Endodermal cell (in vitro differentiated cells): ENCODE measurements around the gene SOST. TPM values are rescaled to one million over a fixed set of nuclear protein-coding genes. Genes with fewer than 3 reads are reported as not detected.

Experiments
- DNase-seq: peaks from one replicate; pipeline ENCODE4 v3.0.0-alpha.2; 2017
- H3K27ac ChIP-seq: 2 replicates; pipeline ENCODE4 v1.5.1; 2013; ENCODE audit warnings: mild to moderate bottlenecking, low read depth, low read length, moderate library complexity
- H3K27me3 ChIP-seq: 2 replicates; pipeline ENCODE4 v1.6.1; 2013; ENCODE audit warnings: mild to moderate bottlenecking, low read length, moderate library complexity; ENCODE audit not compliant: insufficient read depth, control insufficient read depth, poor library complexity, severe bottlenecking
- H3K36me3 ChIP-seq: 2 replicates; pipeline ENCODE4 v1.7.0; 2013; ENCODE audit warnings: mild to moderate bottlenecking, low read length, moderate library complexity; ENCODE audit not compliant: control insufficient read depth, insufficient read depth
- H3K4me1 ChIP-seq: one replicate; pipeline ENCODE4 v1.7.0; 2013; ENCODE audit warnings: low read length; ENCODE audit not compliant: control insufficient read depth, insufficient read depth
- H3K4me3 ChIP-seq: 2 replicates; pipeline ENCODE4 v1.5.1; 2013; ENCODE audit warnings: mild to moderate bottlenecking, low read length, moderate library complexity
- H3K9ac ChIP-seq: 2 replicates; pipeline ENCODE4 v1.6.1; 2013; ENCODE audit warnings: mild to moderate bottlenecking, low read length, moderate library complexity; ENCODE audit not compliant: poor library complexity, severe bottlenecking; ENCODE audit errors: extremely low read depth
- H3K9me3 ChIP-seq: 2 replicates; pipeline ENCODE4 v1.6.1; 2013; ENCODE audit warnings: mild to moderate bottlenecking, low read length, moderate library complexity; ENCODE audit not compliant: control insufficient read depth
- H3K27ac Mint-ChIP-seq: 2 replicates; pipeline ENCODE4 v1.8.0; 2020; ENCODE audit warnings: mixed read lengths
- H3K27me3 Mint-ChIP-seq: 2 replicates; pipeline ENCODE4 v1.8.0; 2021; ENCODE audit warnings: mild to moderate bottlenecking, mixed read lengths; ENCODE audit not compliant: insufficient read depth
- H3K36me3 Mint-ChIP-seq: 2 replicates; pipeline ENCODE4 v1.8.0; 2020; ENCODE audit warnings: low read depth, mixed read lengths
- H3K4me1 Mint-ChIP-seq: 2 replicates; pipeline ENCODE4 v1.8.0; 2020; ENCODE audit warnings: mixed read lengths
- H3K4me3 Mint-ChIP-seq: 2 replicates; pipeline ENCODE4 v1.8.0; 2020; ENCODE audit warnings: mild to moderate bottlenecking, moderate library complexity, mixed read lengths
- H3K9me3 Mint-ChIP-seq: 2 replicates; pipeline ENCODE4 v1.8.0; 2020; ENCODE audit warnings: mild to moderate bottlenecking, mixed read lengths
- CTCF ChIP-seq: fragments of 200-600 bp; sonication (generic); conservative IDR thresholded peaks from 2 replicates; pipeline ENCODE4 v1.5.0; 2021; ENCODE audit warnings: antibody characterized with exemption, mild to moderate bottlenecking
- WGBS, 2 experiments: methylation state at CpG; one replicate each; pipeline versions ENCODE4 v1.1.5 to v1.1.7; 2013; ENCODE audit warnings: missing lambda C conversion rate in 2 of 2, mixed read lengths in 1 of 2; ENCODE audit not compliant: insufficient coverage in 1 of 2, insufficient read length in 1 of 2; 5-methylcytosine and 5-hydroxymethylcytosine counted together
- total RNA-seq, 2 donors: library from RNA; stranded (reverse); fragmentation: NEBNext Ultra II Directional in 1 of 2; extraction: Animal tissue kit (Norgen Biotek cat#: 25700) in 1 of 2; gene quantifications; 2 replicates in 1 of 2; 3 replicates in 1 of 2; pipeline ENCODE4 v1.2.1, GENCODE V29; 2021

Gene SOST
- total RNA-seq, 2 donors from 2014 or later = not detected

GRCh38 chr17:43737722-43738121 is 20.9 kb downstream of the SOST start:
- no peak for DNase-seq
- Mint-ChIP-seq H3K4me3 (no peak overlapping the region), H3K4me1 (no peaks in the 10 kb centered on the region), H3K9me3 (peaks cover 15% of the 10 kb centered on the region), H3K36me3 (no peaks in the 10 kb centered on the region), H3K27me3 (peaks cover 3% of the 10 kb centered on the region), H3K27ac (no peak overlapping the region)
- Histone ChIP-seq H3K27me3 (no peaks in the 10 kb centered on the region), H3K4me1 (no peaks in the 10 kb centered on the region), H3K9ac (no peak overlapping the region), H3K27ac (no peak overlapping the region), H3K4me3 (no peak overlapping the region), H3K36me3 (no peaks in the 10 kb centered on the region), H3K9me3 (peaks cover 12% of the 10 kb centered on the region)
- WGBS, 2 experiments = 87 to 90% methylated on average over 2 of the region's 2 CpGs
- TF ChIP-seq CTCF = no peak

- no peak for DNase-seq
- no peaks in the 10 kb centered on the region for H3K27me3 ChIP-seq
- Mint-ChIP-seq H3K27ac (peak overlapping the region; percentile 39), H3K36me3 (no peaks in the 10 kb centered on the region), H3K9me3 (peaks cover 16% of the 10 kb centered on the region), H3K27me3 (peaks cover 3% of the 10 kb centered on the region), H3K4me3 (no peak overlapping the region), H3K4me1 (no peaks in the 10 kb centered on the region)
- no peak for TF ChIP-seq CTCF
- H3K4me1 ChIP-seq = no peaks in the 10 kb centered on the region
- 76 to 100% methylated on average over 1 to 2 of the region's 2 CpGs for WGBS, 2 experiments
- H3K9me3 ChIP-seq = peaks cover 14% of the 10 kb centered on the region
- H3K4me3 ChIP-seq = no peak overlapping the region
- no peaks in the 10 kb centered on the region for H3K36me3 ChIP-seq
- no peak overlapping the region for H3K9ac ChIP-seq
- H3K27ac ChIP-seq = no peak overlapping the region
Observed at GRCh38 chr17:43736389-43736788, 22.2 kb downstream of the SOST start.

- Mint-ChIP-seq H3K9me3 (peaks cover 25% of the 10 kb centered on the region), H3K4me3 (no peak overlapping the region), H3K4me1 (no peaks in the 10 kb centered on the region), H3K27ac (no peak overlapping the region), H3K36me3 (no peaks in the 10 kb centered on the region), H3K27me3 (no peaks in the 10 kb centered on the region)
- no peaks in the 10 kb centered on the region for H3K4me1 ChIP-seq
- no peak overlapping the region for H3K9ac ChIP-seq
- no peaks in the 10 kb centered on the region for H3K27me3 ChIP-seq
- 87 to 94% methylated on average over 5 of the region's 5 CpGs for WGBS, 2 experiments
- DNase-seq = no peak
- H3K36me3 ChIP-seq = no peaks in the 10 kb centered on the region
- H3K4me3 ChIP-seq = no peak overlapping the region
- peaks cover 14% of the 10 kb centered on the region for H3K9me3 ChIP-seq
- no peak for TF ChIP-seq CTCF
- no peak overlapping the region for H3K27ac ChIP-seq
Observed at GRCh38 chr17:43734376-43734775, 24.2 kb downstream of the SOST start.
